GM18907 (cell line): Measurements from ENCODE around the gene LATS2.

Experiments
- ATAC-seq: cut with Tn5 transposase; IDR thresholded peaks from one replicate; pipeline ENCODE4 v1.9.1; 2021; ENCODE audit warnings: mild to moderate bottlenecking, moderate library complexity; ENCODE audit not compliant: unreplicated experiment

Gene LATS2

DNA sequence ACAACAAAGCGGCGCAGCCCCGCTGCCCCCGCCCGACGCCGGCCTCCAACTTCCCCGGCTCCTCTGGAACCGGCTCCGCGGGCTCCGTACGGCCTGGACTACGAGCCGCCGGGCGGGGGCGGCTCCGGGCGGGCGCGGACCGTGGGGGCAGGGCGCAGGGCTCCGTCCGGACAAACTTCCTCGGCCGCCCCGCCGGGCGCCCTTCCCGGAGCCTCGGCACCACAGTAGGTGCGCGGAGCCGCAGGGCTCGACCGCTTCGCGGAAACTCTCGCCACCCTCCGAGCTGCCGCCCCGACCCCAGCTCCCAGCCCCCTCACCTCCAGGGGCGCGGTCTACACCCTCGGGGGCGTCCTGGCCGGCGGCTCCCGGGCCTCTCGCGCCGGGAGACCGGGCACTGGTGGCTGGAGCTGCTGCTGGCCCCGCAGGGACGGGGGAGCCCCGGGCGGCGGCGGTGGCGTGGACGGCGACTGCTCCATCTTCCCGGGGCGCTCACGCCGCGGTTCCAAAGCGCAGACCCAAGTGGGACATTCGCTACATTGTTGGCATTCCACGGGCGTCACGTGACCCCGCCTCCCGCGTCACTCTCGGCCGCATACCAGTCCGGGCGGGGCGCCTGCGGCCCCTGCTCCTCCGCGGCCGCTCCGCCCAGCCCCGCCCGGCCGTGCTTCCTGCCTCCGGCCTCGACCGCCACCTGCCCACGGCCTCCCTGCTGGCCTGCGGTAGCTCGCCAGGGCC is at the start of gene LATS2:
TSS of gene LATS2 (minus strand) at position 558 of the 735 bp plus-strand sequence. CDS start 15,560 bp downstream, outside the sequence.
- ATAC-seq, result peak; percentile 94

DNA sequence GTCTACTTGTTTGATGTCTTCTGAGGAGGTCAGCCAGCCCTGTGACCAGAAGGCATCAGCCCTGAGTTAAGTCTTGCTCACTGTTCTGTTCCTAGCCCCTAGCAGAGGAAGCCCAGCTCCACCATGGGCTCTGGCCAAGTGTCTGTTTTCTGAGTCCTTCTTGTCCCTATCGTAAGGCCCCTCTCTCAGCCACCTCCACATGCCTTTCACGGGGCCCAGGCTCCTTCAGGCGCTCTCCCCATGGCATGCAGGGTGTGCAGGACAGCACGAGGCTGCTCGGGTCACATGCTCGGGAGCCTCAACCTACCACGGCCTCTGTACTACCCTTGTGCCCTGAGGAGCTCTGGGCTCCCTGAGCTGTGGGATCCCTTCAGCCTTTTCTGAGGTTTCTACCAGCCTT is 47.8 kb upstream of the LATS2 start:
- no peak for ATAC-seq

DNA sequence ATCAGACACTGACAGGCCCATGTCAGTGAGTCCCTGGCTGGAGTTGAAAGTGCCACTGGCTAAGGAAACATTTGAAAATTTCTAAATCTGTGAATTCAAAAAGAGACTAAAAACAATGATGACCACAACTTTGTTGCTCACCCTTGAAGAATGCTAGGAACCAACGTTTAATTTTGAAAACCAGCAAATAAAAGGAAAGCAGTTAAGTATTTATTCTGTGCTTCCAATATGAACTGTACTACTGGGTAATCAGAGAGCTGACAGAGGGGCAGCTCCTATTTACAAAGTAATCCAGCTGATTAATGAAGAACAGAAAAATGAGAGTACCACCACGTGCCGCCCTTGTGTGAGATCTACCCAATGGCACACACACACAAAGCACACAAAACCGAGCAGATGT is 44.7 kb upstream of the LATS2 start:
- ATAC-seq, result no peak

DNA sequence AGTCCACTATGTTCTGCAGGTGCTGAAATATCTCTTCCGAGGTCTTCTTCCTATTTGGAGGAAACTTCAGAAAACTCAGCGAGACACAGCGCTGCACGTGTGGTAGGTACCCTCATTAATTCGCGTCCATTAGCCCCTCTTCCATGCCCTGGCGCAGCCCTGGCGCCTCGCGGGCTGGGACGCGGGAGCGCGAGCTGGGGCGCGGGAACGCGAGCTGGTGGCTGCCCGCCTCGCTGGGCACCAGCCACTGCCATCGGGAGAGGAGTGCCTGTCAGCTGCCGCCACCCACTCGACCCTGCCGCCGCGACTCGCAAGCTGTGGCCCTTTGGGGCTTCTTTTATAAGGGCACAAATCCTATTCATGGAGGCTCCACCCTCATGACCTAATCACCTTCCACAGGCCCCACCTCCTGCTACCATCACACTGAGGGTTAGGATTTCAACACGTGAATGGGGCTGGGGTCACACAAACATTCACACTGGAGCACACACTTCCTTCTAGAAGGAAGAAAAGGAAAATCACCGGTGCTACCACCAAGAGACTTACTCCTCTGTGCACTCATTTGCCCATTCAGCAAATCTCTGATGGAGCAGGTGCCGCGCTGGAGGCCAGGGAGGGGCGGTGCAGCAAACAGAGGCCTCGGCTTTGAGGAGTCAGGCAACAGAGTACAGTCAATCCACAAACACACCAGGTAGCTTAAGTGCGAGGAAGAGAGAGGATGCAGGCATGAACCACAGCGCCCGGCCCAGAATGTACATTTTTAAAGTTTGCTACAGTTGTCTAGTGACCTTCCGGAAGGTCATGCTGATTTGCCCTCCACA is 43.0 kb upstream of the LATS2 start:
- ATAC-seq, result no peak

DNA sequence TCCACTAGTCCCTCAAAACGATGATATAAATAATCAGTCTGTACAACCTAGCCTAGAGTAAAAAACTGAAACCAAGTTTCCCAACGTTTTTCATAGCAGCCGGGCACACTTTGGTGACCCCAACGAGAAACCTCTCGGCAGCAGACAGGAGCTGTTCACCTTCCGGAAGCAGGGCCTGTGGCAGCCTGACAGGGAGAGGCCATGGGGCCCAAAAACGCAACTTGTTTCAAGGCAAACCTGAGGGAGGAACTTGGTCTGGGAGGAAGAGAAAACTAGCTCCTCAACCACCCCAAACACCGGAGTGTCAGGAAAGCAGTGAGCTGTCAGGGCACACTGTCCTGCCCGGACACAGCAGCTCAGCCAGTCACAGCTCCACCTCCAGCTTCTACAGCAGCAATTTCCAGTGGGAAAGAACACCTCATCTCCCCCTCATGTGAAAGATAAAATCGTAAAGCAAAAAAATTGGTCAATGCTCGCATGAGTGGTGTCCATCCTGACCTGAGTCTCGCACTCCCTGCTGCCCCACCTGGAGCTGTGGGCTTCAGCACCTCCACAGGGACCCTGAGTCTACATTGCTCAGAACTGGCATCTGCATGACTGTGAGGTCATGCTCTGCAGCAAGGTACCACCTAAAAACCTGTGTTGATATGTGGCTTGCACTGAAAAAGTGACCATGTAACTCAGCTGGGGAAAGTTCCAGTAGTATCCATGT is 40.6 kb upstream of the LATS2 start:
- no peak for ATAC-seq

DNA sequence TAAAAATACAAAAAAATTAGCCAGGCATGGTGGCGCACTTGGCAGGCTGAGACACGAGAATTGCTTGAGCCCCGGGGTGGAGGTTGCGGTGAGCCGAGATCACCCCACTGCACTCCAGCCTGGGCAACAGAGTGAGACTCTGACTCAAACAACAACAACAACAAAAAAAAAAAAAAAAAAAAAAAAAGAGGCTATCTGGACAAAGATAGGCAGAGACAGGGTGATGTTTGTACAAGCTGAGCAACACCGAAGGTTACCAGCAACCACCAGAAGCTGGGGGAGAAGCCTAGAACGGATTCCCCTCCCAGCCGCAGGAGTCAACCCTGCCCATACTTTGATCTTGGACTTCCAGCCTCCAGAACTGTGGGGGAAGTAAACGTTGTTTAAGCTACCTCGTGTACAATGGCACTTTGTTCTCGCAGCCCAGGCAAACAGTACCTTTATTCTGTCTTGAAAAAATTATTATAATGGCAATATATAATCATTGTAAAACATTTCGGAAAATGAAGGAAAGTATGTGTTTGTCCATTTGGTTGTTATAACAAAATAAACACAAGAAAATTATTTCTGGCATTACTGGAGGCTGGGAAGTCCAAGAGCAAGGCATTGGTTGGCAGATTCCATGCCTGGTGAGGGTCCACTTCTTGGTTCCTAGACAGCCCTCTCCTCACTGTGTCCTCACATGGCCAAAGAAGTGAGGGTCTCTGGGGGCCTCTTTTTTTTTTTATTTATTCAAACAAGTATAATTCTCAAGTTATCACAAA is 39.8 kb upstream of the LATS2 start:
- no peak for ATAC-seq

DNA sequence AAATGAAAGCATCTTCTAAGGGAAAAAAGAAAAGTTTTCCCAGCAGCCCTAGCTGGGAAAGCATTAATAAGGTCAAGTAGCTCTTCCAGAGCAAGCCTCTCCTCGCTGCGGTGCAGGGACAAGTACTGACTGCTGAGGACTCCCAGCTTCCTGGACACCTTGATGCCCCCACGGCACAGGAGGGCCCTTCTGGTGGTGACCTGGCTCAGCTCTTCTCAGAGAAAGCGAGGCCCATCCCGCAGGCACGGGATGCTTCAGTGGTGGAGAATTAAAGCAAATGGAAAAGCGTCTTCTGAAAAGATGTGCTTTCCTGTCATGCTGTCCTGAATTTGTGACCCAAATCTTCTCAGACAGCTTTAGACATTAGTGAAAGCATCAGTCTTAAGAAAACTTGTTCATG is 38.8 kb upstream of the LATS2 start:
- ATAC-seq, result no peak

DNA sequence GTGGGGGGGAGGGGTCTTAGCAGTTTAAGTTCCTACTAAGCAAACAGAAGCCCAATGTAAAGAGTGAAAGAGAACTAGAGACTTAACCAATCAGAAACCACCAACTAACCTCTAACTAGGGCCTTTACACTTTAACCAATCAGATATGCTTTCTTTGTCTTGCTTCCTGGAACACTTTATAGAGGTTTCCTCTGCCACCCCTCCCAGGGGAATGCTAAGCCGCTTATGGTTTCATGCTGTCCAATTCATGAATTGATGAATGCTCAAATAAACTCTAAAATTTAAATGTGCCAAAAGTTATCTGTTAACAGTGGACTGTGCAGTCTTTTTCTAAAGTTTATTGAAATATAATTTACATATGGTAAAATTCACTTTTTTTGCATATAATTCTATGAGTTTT is 33.9 kb upstream of the LATS2 start:
- ATAC-seq, result no peak

DNA sequence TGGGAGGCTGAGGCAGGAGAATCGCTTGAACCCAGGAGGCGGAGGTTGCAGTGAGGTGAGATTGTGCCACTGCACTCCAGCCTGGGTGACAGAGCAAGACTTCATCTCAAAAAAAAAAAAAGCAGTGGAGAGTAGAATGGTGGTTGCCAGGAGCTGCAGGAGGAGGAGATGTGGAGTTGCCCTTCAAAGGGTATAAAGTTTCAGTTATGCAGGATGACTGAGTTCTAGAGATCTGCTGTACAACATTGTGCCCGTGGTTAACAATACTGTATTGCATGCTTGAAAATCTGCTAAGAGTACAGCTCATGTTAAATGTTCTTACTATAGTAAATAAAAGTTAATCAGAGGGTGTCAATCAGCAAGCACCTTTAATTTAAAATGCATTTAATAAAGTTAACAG is 28.4 kb upstream of the LATS2 start:
- ATAC-seq, result no peak

DNA sequence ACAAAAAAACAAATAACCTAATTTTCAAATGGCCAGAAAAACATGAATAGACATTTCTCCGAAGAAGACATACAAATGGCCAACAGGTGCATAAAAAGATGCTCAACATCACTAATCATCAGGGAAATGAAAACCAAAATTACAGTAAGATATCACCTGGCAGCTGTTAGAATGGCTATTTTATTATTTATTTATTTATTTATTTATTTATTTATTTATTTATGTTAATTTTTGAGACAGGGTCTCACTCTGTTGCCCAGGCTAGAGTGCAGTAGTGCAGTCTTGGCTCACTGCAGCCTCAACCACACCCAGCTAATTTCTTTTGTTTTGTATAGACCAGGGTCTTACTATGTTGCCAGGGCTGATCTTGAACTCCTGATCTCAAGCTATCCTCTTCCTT is 27.1 kb upstream of the LATS2 start:
- ATAC-seq, result no peak

DNA sequence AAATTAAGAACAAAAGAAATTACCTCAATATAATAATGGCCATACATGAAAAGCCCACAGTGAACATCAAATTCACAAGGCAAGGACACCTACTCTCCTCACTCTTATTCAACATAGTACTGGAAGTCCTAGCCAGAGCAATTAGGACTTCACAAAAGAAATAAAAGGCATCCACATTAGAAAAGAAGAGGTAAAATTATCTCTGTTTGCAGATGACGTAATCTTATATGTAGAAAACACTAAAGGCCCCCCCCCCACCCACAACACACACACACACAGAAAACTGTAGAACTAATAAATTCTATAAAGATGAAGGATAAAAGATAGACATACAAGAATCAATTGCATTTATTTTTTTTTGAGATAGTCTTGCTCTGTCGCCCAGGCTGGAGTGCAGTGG is 25.5 kb upstream of the LATS2 start:
- no peak for ATAC-seq

DNA sequence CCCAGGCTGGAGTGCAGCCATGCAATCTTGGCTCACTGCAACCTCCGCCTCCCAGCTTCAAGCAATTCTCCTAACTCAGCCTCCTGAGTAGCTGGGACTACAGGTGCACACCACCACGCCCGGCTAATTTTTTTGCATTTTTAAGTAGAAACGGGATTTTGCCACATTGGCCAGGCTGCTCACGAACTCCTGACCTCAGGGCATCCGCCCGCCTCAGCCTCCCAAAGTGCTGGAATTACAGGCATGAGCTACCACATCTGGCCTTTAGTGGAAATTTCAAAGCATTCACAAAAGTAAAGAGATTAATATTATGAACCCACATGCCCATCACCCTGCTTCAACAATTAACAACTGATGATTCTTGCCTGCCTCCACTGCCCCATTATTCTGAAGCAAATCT is 20.5 kb upstream of the LATS2 start:
- ATAC-seq, result no peak

DNA sequence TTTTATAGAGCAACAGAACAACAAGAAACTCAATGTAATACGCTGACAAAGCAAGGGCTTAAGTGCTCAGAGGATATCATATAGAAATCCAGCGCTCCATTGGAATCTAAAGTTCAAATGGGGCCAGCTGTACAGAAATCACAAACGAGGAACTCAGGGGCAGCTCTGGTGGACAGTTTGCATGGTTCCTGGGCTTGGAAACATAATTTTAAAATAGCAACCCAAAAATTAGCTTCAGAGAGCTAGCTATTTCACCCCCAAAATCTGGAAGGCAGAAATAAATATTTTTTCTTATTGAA is 19.2 kb upstream of the LATS2 start:
- no peak for ATAC-seq

DNA sequence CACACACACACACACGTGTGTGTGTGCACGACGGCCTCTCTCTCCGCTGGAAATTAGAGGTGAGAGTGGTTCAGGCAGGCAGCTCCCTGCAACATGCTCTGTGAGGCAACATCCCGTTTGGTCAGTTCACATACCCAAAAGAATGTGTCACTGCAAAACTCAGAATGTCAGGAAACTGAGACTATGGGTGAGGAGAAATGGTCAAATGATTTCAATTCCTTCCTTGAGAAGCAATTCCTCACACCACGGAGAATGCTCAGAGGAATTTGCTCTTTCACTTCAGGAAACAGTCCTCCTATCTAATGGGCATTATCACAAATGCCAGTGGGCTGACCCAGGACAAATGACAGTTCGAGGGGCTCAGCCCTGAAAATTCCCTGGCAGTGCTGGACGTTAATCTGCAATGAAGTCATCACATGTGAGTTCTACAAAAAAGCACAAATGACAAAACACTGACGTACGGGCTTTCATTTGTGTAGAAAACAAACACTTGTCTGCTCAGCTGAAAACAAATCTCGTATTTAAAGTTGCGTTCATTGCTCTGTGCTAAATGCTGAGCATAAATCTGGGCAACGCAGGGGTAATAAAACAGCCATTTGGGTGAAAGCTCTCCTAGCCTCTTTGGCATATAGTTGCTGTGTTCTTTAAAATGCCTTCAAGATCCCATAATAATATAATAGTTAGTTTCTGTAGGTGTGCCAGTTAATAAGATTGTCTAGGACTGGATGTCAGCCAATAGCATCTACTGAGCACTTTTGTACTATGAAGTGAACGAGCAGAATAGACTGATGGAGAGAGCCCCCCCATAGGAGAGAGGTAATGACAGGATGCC is 18.6 kb upstream of the LATS2 start:
- ATAC-seq, result no peak

DNA sequence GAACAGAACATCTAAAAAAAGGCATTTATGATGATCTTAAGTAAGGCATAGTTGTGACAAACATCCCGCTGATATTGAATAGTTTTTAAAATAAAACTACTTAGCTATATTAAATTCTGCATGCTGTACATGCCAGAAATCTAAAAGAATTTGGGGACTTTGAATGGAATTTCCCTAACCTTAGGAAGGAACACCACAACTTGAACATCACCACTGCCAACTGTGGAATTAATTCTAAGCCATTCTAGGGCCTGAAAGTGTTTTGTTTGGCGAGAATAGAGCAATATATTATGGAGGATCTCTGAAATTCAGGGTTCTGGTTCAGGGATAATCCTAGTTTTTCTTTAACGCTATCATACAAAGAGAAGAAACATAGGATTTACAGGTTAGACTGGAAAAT is 17.8 kb upstream of the LATS2 start:
- ATAC-seq, result no peak

DNA sequence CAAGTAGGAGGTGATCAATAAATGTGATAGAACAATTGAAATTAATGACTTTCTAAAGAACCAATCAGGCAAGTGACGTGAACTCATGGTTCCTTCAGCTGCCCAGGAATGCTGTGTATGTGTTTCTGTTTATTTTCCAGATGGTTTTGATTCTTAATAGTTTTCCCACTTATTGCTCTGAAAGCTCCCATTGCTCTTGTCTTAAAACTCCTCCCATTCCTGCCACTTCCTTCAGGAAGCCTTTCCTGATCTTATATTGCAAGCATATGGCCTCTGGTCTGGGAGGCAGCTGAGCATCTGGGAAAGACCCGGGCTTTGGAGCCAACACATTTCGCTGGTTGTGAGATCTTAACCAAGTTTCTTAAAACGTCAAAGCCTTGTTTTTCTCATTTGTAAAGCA is 17.1 kb upstream of the LATS2 start:
- no peak for ATAC-seq

DNA sequence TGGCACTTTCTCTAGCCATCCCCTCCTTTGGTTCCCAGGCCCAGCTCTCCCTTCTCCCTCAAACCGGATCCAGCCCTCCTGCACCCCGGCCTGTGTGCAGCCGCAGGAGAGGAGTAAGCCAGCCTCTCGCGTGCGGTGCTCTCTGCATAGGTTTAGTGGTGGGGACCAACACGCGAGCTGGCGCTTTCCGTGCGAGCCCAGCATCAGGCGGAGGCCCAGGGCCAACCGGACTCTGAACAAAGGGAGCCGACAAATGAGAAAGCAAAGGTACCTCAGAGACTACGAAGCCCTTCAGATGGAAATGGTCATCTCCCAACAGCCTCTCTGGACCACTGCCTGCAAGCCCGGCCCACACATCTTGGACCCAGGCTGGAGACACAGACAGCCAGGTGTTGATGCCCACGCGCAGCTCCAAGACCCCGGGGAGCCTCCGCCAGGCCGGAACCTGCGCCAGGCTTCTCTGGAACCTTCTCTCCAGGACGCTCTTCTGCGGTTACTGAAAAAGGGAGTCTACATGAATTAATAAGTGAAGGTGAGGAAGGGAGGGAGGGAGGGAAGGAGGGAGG is 16.5 kb upstream of the LATS2 start:
- ATAC-seq, result no peak

DNA sequence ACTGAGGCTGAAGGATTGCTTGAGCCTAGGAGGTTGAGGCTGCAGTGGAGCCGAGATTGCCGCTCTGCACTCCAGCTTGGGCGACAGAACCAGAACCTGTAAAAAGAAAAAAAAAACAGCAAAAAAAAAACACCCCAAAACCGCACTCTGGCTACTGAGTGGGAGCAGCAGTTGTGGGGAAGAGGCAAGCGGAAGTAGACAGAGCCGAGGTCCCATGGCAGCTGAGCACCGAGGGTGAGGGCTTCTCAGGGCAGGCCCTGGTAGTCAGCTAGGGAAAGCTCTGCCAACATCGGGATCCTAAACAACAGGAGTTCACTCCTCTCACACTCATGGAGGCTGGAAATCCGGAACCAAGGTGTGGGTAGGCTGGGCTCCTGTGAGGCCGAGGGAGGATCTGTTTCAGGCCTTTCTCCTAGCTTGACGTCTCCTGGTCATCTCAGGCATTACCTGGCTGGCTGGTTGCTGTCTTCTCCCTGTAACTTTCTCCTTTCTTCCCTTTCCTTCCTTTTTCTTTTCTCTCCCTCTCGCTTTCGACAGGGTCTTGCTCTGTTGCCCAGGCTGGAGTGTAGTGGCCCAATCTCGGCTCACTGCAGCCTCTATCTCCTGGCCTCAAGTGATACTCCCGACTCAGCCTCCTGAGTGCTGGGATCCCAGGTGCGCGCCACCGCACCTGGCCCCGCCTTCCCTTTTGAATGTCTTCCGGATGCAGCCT is 15.8 kb upstream of the LATS2 start:
- ATAC-seq, result no peak

DNA sequence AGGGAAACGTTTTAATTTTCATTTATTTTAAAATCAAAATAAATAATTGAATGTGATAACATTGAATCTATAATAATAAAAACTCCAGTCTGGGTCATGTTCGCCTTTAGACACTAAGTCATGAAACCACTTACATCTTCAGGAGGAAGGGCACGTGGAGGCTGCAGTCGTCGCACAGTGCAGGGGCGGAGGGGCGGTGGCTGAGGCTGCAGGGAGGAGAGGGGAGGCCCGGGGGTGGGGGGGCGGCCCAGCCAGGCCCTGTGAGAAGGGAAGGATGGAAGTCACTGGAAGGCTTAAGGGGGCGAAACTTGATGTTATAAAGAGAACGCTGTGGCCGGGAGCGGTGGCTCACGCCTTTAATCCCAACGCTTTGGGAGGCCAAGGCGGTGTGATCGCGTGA is 14.9 kb upstream of the LATS2 start:
- no peak for ATAC-seq
